ENCODE measurements around the gene ARSG.

GRCh38 chr17:68433911-68434508 is 142.7 kb downstream of the ARSG start:
- TF ChIP-seq CTCF (conservative IDR thresholded peaks at IDR 0.05; ENCODE audit: low read depth in 2 of 2), result no peak
- no peak for TF ChIP-seq EZH2 (IDR thresholded peaks at IDR 0.05; ENCODE audit: low read depth, unreplicated experiment)
- no peak for TF ChIP-seq REST (IDR thresholded peaks at IDR 0.05; ENCODE audit: unreplicated experiment)
- no peak for TF ChIP-seq POLR2AphosphoS5 (IDR thresholded peaks at IDR 0.05; ENCODE audit: low read depth)
- no peak for TF ChIP-seq CREB1 (CRISPR knock-in tag; IDR thresholded peaks at IDR 0.05; ENCODE audit: low read depth)
- no peak for TF ChIP-seq JUNB (IDR thresholded peaks at IDR 0.05; ENCODE audit: unreplicated experiment)
- TF ChIP-seq ZNF331 (CRISPR knock-in tag; IDR thresholded peaks at IDR 0.05; ENCODE audit: low read depth), result no peak
